ENCODE results near the gene TBCD. TPM values are rescaled to one million over a fixed set of nuclear protein-coding genes. Genes with fewer than 3 reads are reported as not detected.
A peak's percentile ranks its signal among the peaks of the same experiment; 100 is the strongest.

Gene TBCD
- total and polyA plus RNA-seq, 9 of the 15 experiments (the other 6 are each of a cell fraction or from before 2014, with no cell fraction given) = 8.9 to 98.5 (median 28.0) TPM

GRCh38 chr17:82737967-82738877, 13.6 kb upstream of the TBCD start (continued):
- peak; percentile 55 to 76 for TF ChIP-seq E2F6 (IDR thresholded peaks at IDR 0.05; ENCODE audit: borderline replicate concordance in 1 of 2, extremely low read depth in 1 of 2, insufficient read depth in 1 of 2, insufficient read length in 1 of 2, low read depth in 1 of 2, low read length in 1 of 2, poor library complexity in 1 of 2, severe bottlenecking in 1 of 2)
- peak; percentile 51; the same call in 1 of the 2 replicates for TF ChIP-seq ZNF431 (CRISPR knock-in tag; IDR thresholded peaks at IDR 0.05)
- peak; percentile 46; the same call in 1 of the 2 replicates for TF ChIP-seq BHLHE40 (IDR thresholded peaks at IDR 0.05; ENCODE audit: low read length)
- TF ChIP-seq NCOA1 (IDR thresholded peaks at IDR 0.05; ENCODE audit: low read depth) = no peak
- TF ChIP-seq, protein P1, sequence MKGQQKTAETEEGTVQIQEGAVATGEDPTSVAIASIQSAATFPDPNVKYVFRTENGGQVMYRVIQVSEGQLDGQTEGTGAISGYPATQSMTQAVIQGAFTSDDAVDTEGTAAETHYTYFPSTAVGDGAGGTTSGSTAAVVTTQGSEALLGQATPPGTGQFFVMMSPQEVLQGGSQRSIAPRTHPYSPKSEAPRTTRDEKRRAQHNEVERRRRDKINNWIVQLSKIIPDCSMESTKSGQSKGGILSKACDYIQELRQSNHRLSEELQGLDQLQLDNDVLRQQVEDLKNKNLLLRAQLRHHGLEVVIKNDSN (CRISPR knock-in tag; IDR thresholded peaks at IDR 0.05) = peak; percentile 87
- 0 out of 2 replicates have a peak, but pooled peaks have one; percentile 31 for TF ChIP-seq SMAD4 (CRISPR knock-in tag; conservative IDR thresholded peaks at IDR 0.05)
- peak; percentile 38; the same call in 1 of the 2 replicates for TF ChIP-seq EP300 (IDR thresholded peaks at IDR 0.05; ENCODE audit: low read length)
- TF ChIP-seq SRSF9 (IDR thresholded peaks at IDR 0.05; ENCODE audit: borderline replicate concordance, low read depth, low read length) = no peak
- no peak for TF ChIP-seq NFE2 (IDR thresholded peaks at IDR 0.05; ENCODE audit: low read depth)
- peak; percentile 28; the same call in 1 of the 2 replicates for TF ChIP-seq CREM (IDR thresholded peaks at IDR 0.05; ENCODE audit: low read depth)
- TF ChIP-seq CBFA2T3 (IDR thresholded peaks at IDR 0.05) = peak; percentile 82
- 0 out of 2 replicates have a peak, but pooled peaks have one; percentile 23 for TF ChIP-seq SMARCA4 (IDR thresholded peaks at IDR 0.05)
- peak; percentile 98 for TF ChIP-seq MAX (CRISPR knock-in tag; IDR thresholded peaks at IDR 0.05)
- TF ChIP-seq ZBTB40 (IDR thresholded peaks at IDR 0.05) = no peak
- TF ChIP-seq ZBTB40 (CRISPR knock-in tag; IDR thresholded peaks at IDR 0.05) = no peak
